ENCODE measurements around the gene ARF3.

- TF ChIP-seq EZH2 (IDR thresholded peaks at IDR 0.05; ENCODE audit: borderline replicate concordance, low read depth, low read length, severe bottlenecking) (no peak), CTCF (IDR thresholded peaks at IDR 0.05; ENCODE audit: extremely low read depth in 1 of 2, insufficient read depth in 1 of 2, low read depth in 1 of 2, low read length in 2 of 2) (no peak), JUN (IDR thresholded peaks at IDR 0.05; ENCODE audit: borderline replicate concordance, insufficient read depth, insufficient read length, low read depth) (no peak), POLR2AphosphoS5 (IDR thresholded peaks at IDR 0.05; ENCODE audit: insufficient read depth, low read depth, low read length) (no peak), GATA2 (IDR thresholded peaks at IDR 0.05; ENCODE audit: insufficient read depth, insufficient read length, low read depth, low read length) (no peak), POLR2A (IDR thresholded peaks at IDR 0.05; ENCODE audit: low read depth, low read length) (no peak)
Observed at GRCh38 chr12:48991247-48992050, 34.2 kb upstream of the ARF3 start.

Data from endothelial cell of umbilical vein (primary cell).